HG02840 (cell line): ENCODE data around the gene FAM98C.
"Not testable (repeated sequence)": the region's sequence is repeated elsewhere in the genome, so short reads cannot be mapped to it uniquely, and the experiment has no call there.

Experiments used
- ATAC-seq: cut with Tn5 transposase; IDR thresholded peaks from one replicate; pipeline ENCODE4 v1.9.1; 2021; ENCODE audit warnings: mild to moderate bottlenecking, moderate library complexity, moderate number of reproducible peaks; ENCODE audit not compliant: unreplicated experiment, low FRiP score

The FAM98C gene

GRCh38 chr19:38392707-38393308, 10.1 kb upstream of the FAM98C start:
- no peak for ATAC-seq

- no peak for ATAC-seq
Observed at GRCh38 chr19:38394488-38394887, 8.4 kb upstream of the FAM98C start.

GRCh38 chr19:38395381-38396114, 7.3 kb upstream of the FAM98C start:
- ATAC-seq: no peak

DNA sequence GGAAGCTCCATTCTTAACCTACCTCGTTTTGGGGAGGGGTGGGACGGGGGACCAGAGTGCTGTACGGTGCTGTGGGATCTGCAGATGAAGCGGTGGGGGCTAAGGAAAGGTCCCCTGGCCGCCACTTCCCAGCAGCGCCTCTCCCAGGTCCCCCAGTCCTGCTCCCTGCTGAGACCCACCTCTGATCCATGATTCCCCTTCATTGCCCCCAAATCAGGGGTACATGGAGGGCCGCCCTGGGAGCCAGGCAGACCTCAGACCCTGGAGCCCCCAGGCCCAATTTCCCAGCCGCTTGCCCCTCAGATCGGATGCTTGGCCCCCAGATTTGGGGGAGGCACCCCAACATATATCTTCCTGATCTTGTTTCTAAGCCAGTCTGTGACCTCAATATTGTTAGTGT, 3.8 kb upstream of the FAM98C start:
- ATAC-seq: no peak

DNA sequence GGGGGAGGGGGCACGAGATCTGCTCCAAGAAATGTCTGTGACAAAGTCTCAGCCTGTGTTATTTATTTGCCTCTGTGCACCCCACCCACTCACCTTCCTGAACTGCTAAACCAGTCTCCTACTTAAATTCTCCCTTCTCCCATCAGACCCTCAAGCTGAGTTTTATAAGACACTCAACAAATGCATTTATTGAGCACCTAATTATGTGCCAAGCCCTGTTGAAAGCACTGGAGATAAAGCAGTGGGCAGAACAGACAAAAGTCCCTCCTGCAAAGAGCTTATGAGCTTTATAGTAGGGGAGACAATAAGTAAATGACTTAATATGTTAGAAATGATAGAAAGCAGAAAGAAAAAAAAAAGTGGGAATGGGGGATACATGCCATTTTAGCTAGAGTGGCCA, 3.4 kb upstream of the FAM98C start:
- ATAC-seq: no peak

DNA sequence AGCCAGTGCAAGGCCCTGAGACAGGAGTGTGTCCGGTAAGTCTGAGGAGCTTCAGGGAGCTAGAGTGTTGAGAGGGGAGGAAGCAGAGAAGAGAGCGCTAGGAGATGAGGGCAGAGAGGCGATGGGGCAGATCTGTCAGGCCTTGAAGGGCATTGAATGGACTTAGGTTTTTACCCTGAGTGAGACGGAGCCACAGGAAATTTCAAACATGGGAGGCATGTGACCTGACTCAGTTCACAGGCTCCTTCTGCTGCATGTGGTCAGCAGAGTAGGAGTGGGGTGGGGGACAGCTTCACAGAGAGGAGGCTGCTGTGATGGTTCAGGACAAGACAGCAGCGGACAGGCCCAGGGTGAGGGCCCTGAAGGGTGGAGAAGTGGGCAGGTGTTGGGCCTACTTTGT, 2.5 kb upstream of the FAM98C start:
- no peak for ATAC-seq

DNA sequence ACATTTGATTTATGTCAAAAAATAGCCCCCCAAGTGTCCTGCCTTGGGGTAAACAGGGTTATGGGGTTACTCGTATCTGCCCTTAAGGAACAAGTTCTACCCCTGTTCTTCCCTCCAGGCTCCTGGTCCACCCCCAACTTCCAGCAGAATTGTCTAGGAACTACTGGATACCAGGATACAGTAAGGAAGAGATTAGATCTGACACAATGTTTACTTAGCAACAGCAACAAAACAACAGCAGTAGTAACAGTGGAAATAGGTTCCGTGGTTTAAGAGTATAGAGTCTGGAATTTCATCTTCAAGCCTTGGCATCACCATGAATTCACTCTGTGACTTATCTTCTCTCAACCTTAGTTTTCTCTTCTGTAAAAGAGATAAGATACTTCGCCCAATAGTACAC, 1.7 kb upstream of the FAM98C start:
- ATAC-seq: no peak

- ATAC-seq: no peak
Observed at GRCh38 chr19:38402623-38402966, 298 bp upstream of the FAM98C start.

- ATAC-seq: no peak
Observed at GRCh38 chr19:38404858-38405257, 2.0 kb downstream of the FAM98C start.

GRCh38 chr19:38405276-38405675, 2.4 kb downstream of the FAM98C start:
- ATAC-seq: no peak

DNA sequence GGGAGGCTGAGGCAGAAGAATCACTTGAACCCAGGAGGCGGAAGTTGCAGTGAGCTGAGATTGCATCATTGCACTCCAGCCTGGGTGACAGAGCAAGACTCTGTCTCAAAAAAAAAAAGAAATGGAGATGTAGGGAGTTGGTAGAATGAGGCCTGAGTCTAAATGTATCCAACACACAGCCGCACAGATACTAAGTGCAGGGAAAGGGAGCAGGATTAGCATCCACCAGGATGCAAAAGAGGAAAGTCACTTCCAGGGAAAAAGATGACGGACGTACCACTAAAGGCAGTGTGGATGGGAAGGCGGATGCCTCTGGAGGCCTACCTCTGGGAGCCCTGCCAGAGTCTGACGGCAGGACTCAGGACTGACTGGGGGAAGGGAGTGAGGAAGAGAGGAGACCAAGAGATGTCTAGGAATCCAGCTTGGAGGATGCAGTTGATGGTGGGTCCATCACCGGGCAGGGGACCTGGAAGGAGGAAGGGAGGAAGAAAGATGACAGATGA, 6.8 kb downstream of the FAM98C start:
- ATAC-seq: no peak

DNA sequence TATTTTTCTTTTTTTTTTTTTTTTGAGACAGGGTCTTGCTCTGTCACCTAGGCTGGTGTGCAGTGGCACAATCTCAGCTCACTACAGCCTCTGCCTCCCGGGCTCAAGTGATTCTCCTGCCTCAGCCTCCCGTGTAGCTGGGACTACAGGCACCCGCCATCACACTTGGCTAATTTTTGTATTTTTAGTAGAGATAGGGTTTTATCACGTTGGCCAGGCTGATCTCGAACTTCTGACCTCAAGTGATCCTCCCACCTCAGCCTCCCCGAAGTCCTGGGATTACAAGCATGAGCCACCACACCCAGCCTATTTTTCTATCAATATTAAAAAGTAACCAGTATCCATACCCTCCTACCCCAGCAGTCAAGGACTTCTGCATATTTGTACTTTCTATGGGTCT, 7.5 kb downstream of the FAM98C start:
- ATAC-seq: not testable (repeated sequence)

GRCh38 chr19:38411041-38411712, 8.3 kb downstream of the FAM98C start:
- no peak for ATAC-seq

- not testable (repeated sequence) for ATAC-seq
Observed at GRCh38 chr19:38411898-38412297, 9.0 kb downstream of the FAM98C start.

GRCh38 chr19:38412491-38412890, 9.6 kb downstream of the FAM98C start:
- no peak for ATAC-seq

GRCh38 chr19:38412961-38413360, 10.1 kb downstream of the FAM98C start:
- no peak for ATAC-seq

DNA sequence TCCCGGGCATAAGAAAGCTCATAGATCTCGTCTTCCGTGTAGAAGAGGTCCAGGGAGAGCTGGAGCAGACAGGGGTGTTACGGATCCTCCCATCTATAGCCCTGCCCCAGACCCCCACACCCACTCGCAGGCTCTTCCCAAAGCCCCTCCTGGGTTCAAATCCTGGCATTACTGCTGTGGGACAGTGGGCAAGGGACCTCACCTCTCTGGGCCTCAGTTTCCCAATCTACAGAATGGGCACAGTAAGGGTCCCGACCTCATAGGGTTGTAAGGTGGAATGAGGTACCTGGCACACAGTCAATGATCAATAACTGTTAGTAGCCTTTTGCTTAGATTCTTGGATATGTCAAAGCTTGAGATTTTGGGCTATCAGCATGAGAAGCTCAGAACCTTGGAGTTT, 10.5 kb downstream of the FAM98C start:
- no peak for ATAC-seq

- no peak for ATAC-seq
Observed at GRCh38 chr19:38417146-38417543, 14.3 kb downstream of the FAM98C start.

- no peak for ATAC-seq
Observed at GRCh38 chr19:38417544-38418506, 14.9 kb downstream of the FAM98C start.

DNA sequence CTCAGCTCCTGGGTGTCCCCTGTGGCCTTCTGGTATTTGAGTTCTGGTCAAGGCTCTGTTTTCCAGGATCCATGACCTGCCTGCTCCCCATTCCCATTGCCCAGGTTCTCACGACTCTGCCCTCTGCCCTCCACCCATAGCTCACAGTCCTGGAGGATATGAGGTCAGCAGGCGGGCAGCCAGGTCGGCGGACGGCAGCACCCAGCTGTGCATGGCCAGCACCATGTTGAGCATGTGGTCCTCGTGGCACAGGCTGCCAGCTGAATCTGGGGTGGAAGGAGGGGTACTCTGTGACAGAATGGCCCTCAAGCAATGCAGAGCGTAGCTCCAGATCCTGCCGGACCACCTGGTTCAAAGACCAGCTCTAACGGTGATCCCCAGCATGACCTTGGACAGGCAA, 18.0 kb downstream of the FAM98C start:
- no peak for ATAC-seq

GRCh38 chr19:38421856-38422255, 19.0 kb downstream of the FAM98C start:
- ATAC-seq: no peak
